Endothelial cell of umbilical vein (primary cell): ENCODE measurements around the gene SLC5A11.

Source experiments
- CTCF ChIP-seq, 2 donors: IDR thresholded peaks; 1 replicate in 1 of 2; 2 replicates in 1 of 2; pipeline ENCODE4 v1.5.1; 2011; ENCODE audit warnings: low read length in 2 of 2, mild to moderate bottlenecking in 2 of 2, moderate library complexity in 2 of 2, control low read depth in 1 of 2, inconsistent platforms in 1 of 2, low read depth in 1 of 2; ENCODE audit not compliant: insufficient read depth in 1 of 2; ENCODE audit errors: extremely low read depth in 1 of 2
- EZH2 ChIP-seq: IDR thresholded peaks from 2 replicates; pipeline ENCODE4 v1.6.1; 2012; ENCODE audit warnings: borderline replicate concordance, low read depth, mild to moderate bottlenecking, moderate library complexity, low read length, inconsistent platforms; ENCODE audit not compliant: severe bottlenecking
- POLR2A ChIP-seq: IDR thresholded peaks from 2 replicates; pipeline ENCODE4 v1.6.1; 2012; ENCODE audit warnings: low read depth, mild to moderate bottlenecking, control low read depth, low read length
- POLR2AphosphoS5 ChIP-seq: IDR thresholded peaks from 2 replicates; pipeline ENCODE4 v1.6.1; 2012; ENCODE audit warnings: low read depth, mild to moderate bottlenecking, control low read depth, low read length, moderate library complexity; ENCODE audit not compliant: insufficient read depth

- TF ChIP-seq POLR2AphosphoS5 (no peak), POLR2A (no peak), CTCF (IDR thresholded peaks at IDR 0.05; ENCODE audit: extremely low read depth in 1 of 2, insufficient read depth in 1 of 2, low read depth in 1 of 2, low read length in 2 of 2) (no peak), EZH2 (no peak)
Measured at GRCh38 chr16:24825696-24826095, 20.1 kb upstream of the SLC5A11 start.
